DND-41 (cell line): Measurements from ENCODE around the gene TMEM89.

ENCODE experiments used
- CTCF ChIP-seq: IDR thresholded peaks from 2 replicates; pipeline ENCODE4 v1.5.1; 2012; ENCODE audit warnings: borderline replicate concordance, low read length, moderate library complexity, mild to moderate bottlenecking; ENCODE audit not compliant: poor library complexity, severe bottlenecking; ENCODE audit errors: extremely low read depth
- EZH2 ChIP-seq: IDR thresholded peaks from 3 replicates; pipeline ENCODE4 v1.6.1; 2012; ENCODE audit warnings: borderline replicate concordance, low read depth, mild to moderate bottlenecking, moderate library complexity, low read length, inconsistent platforms; ENCODE audit not compliant: severe bottlenecking

DNA sequence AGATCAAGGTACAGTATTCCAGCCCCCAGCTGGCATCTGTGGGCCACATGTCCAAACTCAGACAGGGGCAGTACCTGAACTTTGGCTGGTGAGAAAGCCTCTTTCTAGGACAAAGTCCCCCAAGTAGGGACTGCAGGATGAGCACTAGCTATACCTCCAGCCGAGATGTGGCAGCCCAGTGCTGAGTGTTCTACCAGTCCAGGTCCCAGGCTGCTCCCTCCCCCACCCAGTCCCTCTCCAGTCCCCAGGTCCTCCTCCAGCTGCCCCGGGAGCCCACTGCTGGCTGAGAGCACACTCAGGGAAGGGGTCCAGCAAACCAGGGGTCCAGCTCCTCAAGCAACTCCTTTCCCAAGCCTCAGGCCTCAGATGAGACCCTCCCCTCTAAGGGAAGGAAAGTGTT is 12.2 kb upstream of the TMEM89 start:
- TF ChIP-seq CTCF (no peak), EZH2 (no peak)
